WTC11 (cell line): ENCODE data around the gene MANSC1. TPM values are rescaled to one million over a fixed set of nuclear protein-coding genes. Genes with fewer than 3 reads are reported as not detected.
A peak's percentile ranks its signal among the peaks of the same experiment; 100 is the strongest.

ENCODE experiments used
- ATAC-seq: fragments of 200-7000 bp; cut with Tn5 transposase; 2 replicates; pipeline ENCODE4 v1.10.0; 2021; ENCODE audit warnings: mild to moderate bottlenecking, moderate library complexity
- CTCF ChIA-PET: fragments of 300-600 bp; sonication (Branson Sonifier 250); formaldehyde crosslinking; loops from one replicate; lab custom pipeline; 2021; ENCODE audit warnings: antibody characterized with exemption; lab: Charles Lee
- POLR2A ChIA-PET: fragments of 350-600 bp; sonication (Branson Sonifier 250); formaldehyde crosslinking; loops from one replicate; lab custom pipeline; 2021; ENCODE audit warnings: antibody characterized with exemption; lab: Charles Lee
- DNase-seq: peaks from one replicate; pipeline ENCODE4 v3.0.0; 2021; ENCODE audit warnings: low spot score
- H3K27ac Mint-ChIP-seq: 2 replicates; pipeline ENCODE4 v1.8.0; 2021; ENCODE audit warnings: mixed read lengths
- H3K27me3 Mint-ChIP-seq: 2 replicates; pipeline ENCODE4 v1.8.0; 2021; ENCODE audit warnings: low read depth, mild to moderate bottlenecking, moderate library complexity, mixed read lengths
- H3K36me3 Mint-ChIP-seq: 2 replicates; pipeline ENCODE4 v1.8.0; 2021; ENCODE audit warnings: mixed read lengths
- H3K4me1 Mint-ChIP-seq: 2 replicates; pipeline ENCODE4 v1.8.0; 2022; ENCODE audit warnings: mixed read lengths
- H3K4me3 Mint-ChIP-seq: 2 replicates; pipeline ENCODE4 v1.8.0; 2021; ENCODE audit warnings: mild to moderate bottlenecking, moderate library complexity, mixed read lengths
- H3K9me3 Mint-ChIP-seq: 2 replicates; pipeline ENCODE4 v1.8.0; 2021; ENCODE audit warnings: mixed read lengths
- AR ChIP-seq: fragments of 250-450 bp; sonication (Bioruptor Pico); IDR thresholded peaks from 2 replicates; pipeline ENCODE4 v1.9.0; 2021; ENCODE audit warnings: mild to moderate bottlenecking
- ARID4B ChIP-seq: sonication (generic); formaldehyde crosslinking; IDR thresholded peaks from 2 replicates; pipeline ENCODE4 v1.8.0; 2023; ENCODE audit warnings: missing genetic modification reagents, mild to moderate bottlenecking, borderline replicate concordance
- ATF1 ChIP-seq: sonication (generic); formaldehyde crosslinking; IDR thresholded peaks from 2 replicates; pipeline ENCODE4 v1.8.1; 2023; ENCODE audit warnings: mild to moderate bottlenecking, moderate library complexity, missing genetic modification reagents
- CREM ChIP-seq: sonication (generic); formaldehyde crosslinking; IDR thresholded peaks from 2 replicates; pipeline ENCODE4 v1.8.1; 2022; ENCODE audit warnings: mild to moderate bottlenecking, missing genetic modification reagents, moderate library complexity
- FOXK1 ChIP-seq: sonication (generic); formaldehyde crosslinking; IDR thresholded peaks from 2 replicates; pipeline ENCODE4 v1.8.0; 2022; ENCODE audit warnings: mild to moderate bottlenecking, moderate library complexity, missing genetic modification reagents
- GABPB1 ChIP-seq: sonication (generic); formaldehyde crosslinking; IDR thresholded peaks from 2 replicates; pipeline ENCODE4 v1.8.1; 2023; ENCODE audit warnings: mild to moderate bottlenecking, missing genetic modification reagents
- JAZF1 ChIP-seq: fragments of 250-450 bp; sonication (Bioruptor Pico); IDR thresholded peaks from 2 replicates; pipeline ENCODE4 v1.9.0; 2021; ENCODE audit warnings: moderate library complexity, mild to moderate bottlenecking, inconsistent platforms
- MLX ChIP-seq: sonication (generic); formaldehyde crosslinking; IDR thresholded peaks from 2 replicates; pipeline ENCODE4 v1.8.1; 2023; ENCODE audit warnings: mild to moderate bottlenecking, missing genetic modification reagents, moderate library complexity
- NFATC4 ChIP-seq: fragments of 250-450 bp; sonication (Bioruptor Pico); IDR thresholded peaks from 2 replicates; pipeline ENCODE4 v1.9.0; 2021; ENCODE audit warnings: mild to moderate bottlenecking
- NFE2L1 ChIP-seq: sonication (generic); formaldehyde crosslinking; IDR thresholded peaks from 2 replicates; pipeline ENCODE4 v1.8.1; 2023; ENCODE audit warnings: missing genetic modification reagents
- TCF7 ChIP-seq: sonication (generic); formaldehyde crosslinking; IDR thresholded peaks from 2 replicates; pipeline ENCODE4 v1.8.0; 2022; ENCODE audit warnings: mild to moderate bottlenecking, low read depth, missing genetic modification reagents, moderate library complexity
- TEAD1 ChIP-seq: sonication (generic); formaldehyde crosslinking; IDR thresholded peaks from 2 replicates; pipeline ENCODE4 v1.8.0; 2022; ENCODE audit warnings: mild to moderate bottlenecking, missing genetic modification reagents
- ZNF232 ChIP-seq: sonication (generic); formaldehyde crosslinking; IDR thresholded peaks from 2 replicates; pipeline ENCODE4 v1.8.0; 2022; ENCODE audit warnings: mild to moderate bottlenecking, missing genetic modification reagents
- total RNA-seq: library from RNA; stranded (reverse); gene quantifications from 3 replicates; pipeline ENCODE4 v1.2.3, GENCODE V29; 2021
- TF ChIP-seq, protein P1 (sequence below): fragments of 250-450 bp; sonication (Bioruptor Pico); IDR thresholded peaks from 2 replicates; pipeline ENCODE4 v1.9.0; 2021; ENCODE audit warnings: mild to moderate bottlenecking
- TF ChIP-seq, protein P2 (sequence below): fragments of 200-600 bp; IDR thresholded peaks from 2 replicates; pipeline ENCODE4 v1.8.0; 2022; ENCODE audit warnings: antibody characterized with exemption

MANSC1 gene
- total RNA-seq, 1 experiment from 2014 or later = 6.8 TPM

- TF ChIP-seq AR (CRISPR knock-in tag) (no peak), GABPB1 (CRISPR knock-in tag) (no peak), FOXK1 (no peak), NFE2L1 (CRISPR knock-in tag) (no peak), MLX (CRISPR knock-in tag) (no peak)
These were observed 14.9 kb upstream of the MANSC1 start (continued) for GRCh38 chr12:12364787-12365445.

DNA sequence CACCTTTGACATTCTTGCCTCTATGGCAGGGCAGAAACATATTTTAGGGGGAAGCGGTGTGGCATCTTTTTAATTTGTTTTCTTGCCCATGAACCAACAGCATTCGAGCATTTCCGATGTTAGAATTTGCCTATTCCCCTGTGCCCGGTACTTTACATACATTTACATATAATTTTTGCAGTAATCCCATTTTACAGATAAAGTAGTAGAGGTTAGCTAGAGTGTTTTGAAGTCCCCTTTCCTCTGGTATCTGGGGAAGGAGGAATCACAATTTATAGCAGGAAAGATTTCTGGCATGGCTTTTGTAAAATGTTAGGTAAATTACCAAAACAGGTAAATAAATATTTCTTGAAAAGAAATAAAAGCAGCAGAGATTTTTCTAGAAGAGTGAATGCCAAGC is 8.5 kb upstream of the MANSC1 start:
- TF ChIP-seq ARID4B (CRISPR knock-in tag) (no peak), TEAD1 (CRISPR knock-in tag) (no peak), ATF1 (CRISPR knock-in tag) (no peak), TCF7 (CRISPR knock-in tag) (no peak), JAZF1 (CRISPR knock-in tag) (no peak), CREM (CRISPR knock-in tag) (no peak), NFATC4 (no peak), ZNF232 (CRISPR knock-in tag) (no peak)
- TF ChIP-seq, protein P1, sequence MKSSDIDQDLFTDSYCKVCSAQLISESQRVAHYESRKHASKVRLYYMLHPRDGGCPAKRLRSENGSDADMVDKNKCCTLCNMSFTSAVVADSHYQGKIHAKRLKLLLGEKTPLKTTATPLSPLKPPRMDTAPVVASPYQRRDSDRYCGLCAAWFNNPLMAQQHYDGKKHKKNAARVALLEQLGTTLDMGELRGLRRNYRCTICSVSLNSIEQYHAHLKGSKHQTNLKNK (CRISPR knock-in tag) = no peak
- TF ChIP-seq, protein P2, sequence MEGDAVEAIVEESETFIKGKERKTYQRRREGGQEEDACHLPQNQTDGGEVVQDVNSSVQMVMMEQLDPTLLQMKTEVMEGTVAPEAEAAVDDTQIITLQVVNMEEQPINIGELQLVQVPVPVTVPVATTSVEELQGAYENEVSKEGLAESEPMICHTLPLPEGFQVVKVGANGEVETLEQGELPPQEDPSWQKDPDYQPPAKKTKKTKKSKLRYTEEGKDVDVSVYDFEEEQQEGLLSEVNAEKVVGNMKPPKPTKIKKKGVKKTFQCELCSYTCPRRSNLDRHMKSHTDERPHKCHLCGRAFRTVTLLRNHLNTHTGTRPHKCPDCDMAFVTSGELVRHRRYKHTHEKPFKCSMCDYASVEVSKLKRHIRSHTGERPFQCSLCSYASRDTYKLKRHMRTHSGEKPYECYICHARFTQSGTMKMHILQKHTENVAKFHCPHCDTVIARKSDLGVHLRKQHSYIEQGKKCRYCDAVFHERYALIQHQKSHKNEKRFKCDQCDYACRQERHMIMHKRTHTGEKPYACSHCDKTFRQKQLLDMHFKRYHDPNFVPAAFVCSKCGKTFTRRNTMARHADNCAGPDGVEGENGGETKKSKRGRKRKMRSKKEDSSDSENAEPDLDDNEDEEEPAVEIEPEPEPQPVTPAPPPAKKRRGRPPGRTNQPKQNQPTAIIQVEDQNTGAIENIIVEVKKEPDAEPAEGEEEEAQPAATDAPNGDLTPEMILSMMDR = no peak
- H3K4me1 Mint-ChIP-seq = peaks cover 25% of the 10 kb centered on the region
- no peak overlapping the region for H3K27ac Mint-ChIP-seq
- no peak for ATAC-seq
- no peak for DNase-seq
- no peaks in the 10 kb centered on the region for H3K36me3 Mint-ChIP-seq
- POLR2A ChIA-PET = interaction anchor here (0.6 kb wide), 1 partner anchor 248 kb away, joined by 5 read pairs; no protein-coding TSS in a partner anchor
- CTCF ChIA-PET = interaction anchor here (1.2 to 1.9 kb wide), 3 partner anchors 9 to 326 kb away, joined by 3 to 8 read pairs (median 3); partner anchors contain the start of gene MANSC1
- peak overlapping the region; percentile 82 for H3K4me3 Mint-ChIP-seq
- H3K27me3 Mint-ChIP-seq = no peaks in the 10 kb centered on the region
- H3K9me3 Mint-ChIP-seq = no peaks in the 10 kb centered on the region
